Vagina (tissue), 2 donors: ENCODE results near the gene SYCP1. TPM values are rescaled to one million over a fixed set of nuclear protein-coding genes. Genes with fewer than 3 reads are reported as not detected.
"Not testable (repeated sequence)": the region's sequence is repeated elsewhere in the genome, so short reads cannot be mapped to it uniquely, and the experiment has no call there.

ENCODE experiments used
- DNase-seq, 2 donors: peaks; one replicate each; pipeline ENCODE4 v3.0.0-alpha.2; 2017; ENCODE audit errors: extremely low spot score in 2 of 2
- H3K27ac ChIP-seq: fragments of 200-600 bp; sonication (generic); one replicate; pipeline ENCODE4 v1.5.1; 2019
- H3K27me3 ChIP-seq: fragments of 200-600 bp; sonication (generic); one replicate; pipeline ENCODE4 v1.5.1; 2019
- H3K36me3 ChIP-seq, 2 donors: fragments of 200-600 bp; sonication (generic); one replicate each; pipeline ENCODE4 v1.5.1; 2017 to 2019
- H3K4me1 ChIP-seq: fragments of 200-600 bp; sonication (generic); one replicate; pipeline ENCODE4 v1.5.1; 2019
- H3K4me3 ChIP-seq, 2 donors: fragments of 200-600 bp; sonication (generic); 1 replicate in 1 of 2; 2 replicates in 1 of 2; pipeline ENCODE4 v1.5.1; 2016 to 2019
- H3K9me3 ChIP-seq: fragments of 200-600 bp; sonication (generic); one replicate; pipeline ENCODE4 v1.5.1; 2019
- POLR2A ChIP-seq, 2 donors: fragments of 450-650 bp; IDR thresholded peaks; one replicate each; pipeline ENCODE4 v1.6.1; 2017; ENCODE audit warnings: antibody characterized with exemption in 2 of 2, mild to moderate bottlenecking in 2 of 2, moderate library complexity in 2 of 2
- POLR2AphosphoS5 ChIP-seq, 2 donors: sonication (generic); formaldehyde crosslinking; IDR thresholded peaks; one replicate each; pipeline ENCODE4 v1.9.0; 2017; ENCODE audit warnings: antibody characterized with exemption in 2 of 2, mild to moderate bottlenecking in 2 of 2, low read depth in 1 of 2; ENCODE audit not compliant: insufficient read depth in 1 of 2
- intact Hi-C: fragments of 100-400 bp; cut with DNase I; formaldehyde crosslinking; loops from one replicate; pipeline ENCODE4 v1.15.1; 2023
- total RNA-seq: library from RNA; depleted of rRNA; stranded (reverse); fragments of >200 nt; gene quantifications from one replicate; pipeline ENCODE4 v1.2.3, GENCODE V29; 2016
- TF ChIP-seq, protein P1 (sequence below), 3 experiments: fragments of 450-650 bp in 2 of 3; fragments of 200-600 bp in 1 of 3; sonication (generic) in 1 of 3; IDR thresholded peaks; one replicate each; pipeline ENCODE4 v1.5.1; 2017 to 2019; ENCODE audit warnings: antibody characterized with exemption in 3 of 3, mild to moderate bottlenecking in 2 of 3, moderate library complexity in 2 of 3

Gene SYCP1
- total RNA-seq, 1 donor from 2014 or later, result not detected

DNA sequence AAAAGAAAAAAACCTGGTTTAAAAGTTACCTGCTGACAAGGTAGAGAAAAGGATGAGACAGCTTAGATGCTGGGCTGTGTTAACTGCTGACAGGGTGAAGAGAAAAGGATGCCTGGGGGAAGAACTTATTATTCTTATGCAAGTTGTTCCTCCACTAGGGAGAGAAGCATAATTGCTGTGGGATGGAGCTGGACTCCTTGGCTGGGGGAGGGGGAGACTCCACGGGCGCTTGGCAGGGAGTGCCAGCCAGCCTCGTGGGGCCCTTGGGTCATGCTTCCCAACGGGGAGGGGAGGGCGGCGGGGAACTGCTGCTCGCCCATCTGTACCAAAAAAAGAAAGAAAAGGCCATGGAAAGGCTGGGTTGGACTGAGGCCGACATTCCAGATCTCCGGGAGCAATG is 47.2 kb downstream of the SYCP1 start:
- Histone ChIP-seq H3K27me3 (no peaks in the 10 kb centered on the region), H3K9me3 (no peaks in the 10 kb centered on the region), H3K4me1 (no peaks in the 10 kb centered on the region), H3K27ac (no peak overlapping the region), H3K4me3 (peak overlapping the region in 1 of 2 donors; percentile 2), H3K36me3 (no peaks in the 10 kb centered on the region)
- TF ChIP-seq POLR2A (IDR thresholded peaks at IDR 0.05) (no peak), POLR2AphosphoS5 (IDR thresholded peaks at IDR 0.05; ENCODE audit: insufficient read depth in 1 of 2, low read depth in 1 of 2) (no peak)
- TF ChIP-seq, protein P1, sequence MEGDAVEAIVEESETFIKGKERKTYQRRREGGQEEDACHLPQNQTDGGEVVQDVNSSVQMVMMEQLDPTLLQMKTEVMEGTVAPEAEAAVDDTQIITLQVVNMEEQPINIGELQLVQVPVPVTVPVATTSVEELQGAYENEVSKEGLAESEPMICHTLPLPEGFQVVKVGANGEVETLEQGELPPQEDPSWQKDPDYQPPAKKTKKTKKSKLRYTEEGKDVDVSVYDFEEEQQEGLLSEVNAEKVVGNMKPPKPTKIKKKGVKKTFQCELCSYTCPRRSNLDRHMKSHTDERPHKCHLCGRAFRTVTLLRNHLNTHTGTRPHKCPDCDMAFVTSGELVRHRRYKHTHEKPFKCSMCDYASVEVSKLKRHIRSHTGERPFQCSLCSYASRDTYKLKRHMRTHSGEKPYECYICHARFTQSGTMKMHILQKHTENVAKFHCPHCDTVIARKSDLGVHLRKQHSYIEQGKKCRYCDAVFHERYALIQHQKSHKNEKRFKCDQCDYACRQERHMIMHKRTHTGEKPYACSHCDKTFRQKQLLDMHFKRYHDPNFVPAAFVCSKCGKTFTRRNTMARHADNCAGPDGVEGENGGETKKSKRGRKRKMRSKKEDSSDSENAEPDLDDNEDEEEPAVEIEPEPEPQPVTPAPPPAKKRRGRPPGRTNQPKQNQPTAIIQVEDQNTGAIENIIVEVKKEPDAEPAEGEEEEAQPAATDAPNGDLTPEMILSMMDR (IDR thresholded peaks at IDR 0.05), result no peak
- DNase-seq, result no peak
- intact Hi-C loops, result no loop called here

DNA sequence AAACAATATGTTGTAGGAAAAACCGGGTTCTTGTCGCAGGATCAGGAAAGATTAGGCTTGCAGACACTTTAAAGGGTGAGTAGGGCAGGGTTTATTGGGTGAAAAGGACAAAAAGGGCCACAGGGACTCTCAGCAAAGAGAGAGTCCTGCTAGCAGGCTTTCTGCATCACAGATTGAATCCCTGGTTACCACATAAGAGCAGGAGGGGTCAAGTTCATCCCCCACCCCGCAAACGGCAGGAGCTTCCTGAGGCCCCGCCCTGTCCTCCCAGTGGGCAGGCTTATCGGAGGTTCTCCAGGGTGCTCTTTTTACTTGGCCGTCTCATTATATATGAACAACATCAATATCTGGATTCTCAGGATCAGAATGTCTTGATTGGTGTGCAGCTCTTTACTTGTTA is 47.7 kb downstream of the SYCP1 start:
- TF ChIP-seq POLR2A (IDR thresholded peaks at IDR 0.05), result no peak
- TF ChIP-seq, protein P1 (IDR thresholded peaks at IDR 0.05), result no peak
- TF ChIP-seq POLR2AphosphoS5 (IDR thresholded peaks at IDR 0.05; ENCODE audit: insufficient read depth in 1 of 2, low read depth in 1 of 2), result no peak
- Histone ChIP-seq H3K27me3 (no peaks in the 10 kb centered on the region), H3K36me3 (no peaks in the 10 kb centered on the region), H3K4me3 (peak overlapping the region in 1 of 2 donors; percentile 2), H3K9me3 (no peaks in the 10 kb centered on the region), H3K27ac (no peak overlapping the region), H3K4me1 (no peaks in the 10 kb centered on the region)
- intact Hi-C loops, result no loop called here
- no peak for DNase-seq

- H3K4me3 ChIP-seq, result no peak overlapping the region
- no peaks in the 10 kb centered on the region for H3K4me1 ChIP-seq
- H3K9me3 ChIP-seq, result no peaks in the 10 kb centered on the region
- H3K27ac ChIP-seq, result no peak overlapping the region
- intact Hi-C loops, result no loop called here
- H3K36me3 ChIP-seq, result no peaks in the 10 kb centered on the region
- no peak for DNase-seq
- H3K27me3 ChIP-seq, result no peaks in the 10 kb centered on the region
- no peak for TF ChIP-seq POLR2A (IDR thresholded peaks at IDR 0.05)
- TF ChIP-seq, protein P1 (IDR thresholded peaks at IDR 0.05), result no peak
- TF ChIP-seq POLR2AphosphoS5 (IDR thresholded peaks at IDR 0.05; ENCODE audit: insufficient read depth in 1 of 2, low read depth in 1 of 2), result no peak
These were observed 48.8 kb downstream of the SYCP1 start for GRCh38 chr1:114903480-114903879.

DNA sequence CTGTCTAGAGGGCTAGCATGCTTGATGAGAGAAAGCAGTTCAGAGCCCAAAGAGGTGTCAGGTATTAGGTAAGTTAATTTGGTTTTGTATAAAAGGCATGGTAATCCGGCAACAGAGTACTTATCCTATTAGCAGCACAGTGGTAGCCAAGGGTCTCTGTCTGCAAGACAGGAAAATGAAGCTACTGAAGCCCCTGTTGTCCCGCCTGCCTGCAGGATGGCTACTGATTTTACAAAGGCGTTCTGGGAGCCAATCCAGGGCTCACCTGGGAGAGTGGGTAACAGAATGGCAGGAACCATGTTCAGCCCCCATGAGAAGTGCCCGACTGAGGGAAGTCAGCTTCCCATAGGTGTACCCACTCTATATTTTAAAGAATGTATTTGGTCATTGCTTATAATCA is 61.1 kb downstream of the SYCP1 start:
- H3K4me3 ChIP-seq, H3K9me3 ChIP-seq, H3K4me1 ChIP-seq, H3K27ac ChIP-seq, H3K27me3 ChIP-seq, DNase-seq, H3K36me3 ChIP-seq, intact Hi-C loops: not testable (repeated sequence)

DNA sequence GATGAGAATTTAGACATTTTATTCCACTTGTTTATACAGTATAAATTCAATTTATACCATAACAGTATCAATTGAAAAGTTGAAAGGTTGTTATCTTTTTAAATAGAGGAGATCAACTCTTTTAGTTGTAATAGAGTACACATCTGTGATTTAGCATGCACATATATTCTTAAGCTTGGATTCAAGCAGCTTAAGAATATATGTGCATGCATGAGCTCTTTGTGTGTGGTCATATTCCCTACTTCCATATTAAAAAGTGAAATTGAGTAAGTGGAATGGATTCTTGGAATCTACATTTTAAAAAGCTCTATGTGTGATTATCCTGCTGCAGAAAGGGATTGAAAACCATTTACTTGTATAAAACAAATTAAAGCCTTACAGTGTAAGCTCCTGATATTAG is 71.9 kb downstream of the SYCP1 start:
- no peaks in the 10 kb centered on the region for H3K36me3 ChIP-seq
- H3K9me3 ChIP-seq, result no peaks in the 10 kb centered on the region
- H3K4me3 ChIP-seq, result no peak overlapping the region
- TF ChIP-seq POLR2AphosphoS5 (IDR thresholded peaks at IDR 0.05; ENCODE audit: insufficient read depth in 1 of 2, low read depth in 1 of 2), result no peak
- TF ChIP-seq, protein P1 (IDR thresholded peaks at IDR 0.05), result no peak
- no peak for TF ChIP-seq POLR2A (IDR thresholded peaks at IDR 0.05)
- H3K4me1 ChIP-seq, result no peaks in the 10 kb centered on the region
- H3K27me3 ChIP-seq, result no peaks in the 10 kb centered on the region
- intact Hi-C loops, result no loop called here
- DNase-seq, result no peak
- no peak overlapping the region for H3K27ac ChIP-seq

DNA sequence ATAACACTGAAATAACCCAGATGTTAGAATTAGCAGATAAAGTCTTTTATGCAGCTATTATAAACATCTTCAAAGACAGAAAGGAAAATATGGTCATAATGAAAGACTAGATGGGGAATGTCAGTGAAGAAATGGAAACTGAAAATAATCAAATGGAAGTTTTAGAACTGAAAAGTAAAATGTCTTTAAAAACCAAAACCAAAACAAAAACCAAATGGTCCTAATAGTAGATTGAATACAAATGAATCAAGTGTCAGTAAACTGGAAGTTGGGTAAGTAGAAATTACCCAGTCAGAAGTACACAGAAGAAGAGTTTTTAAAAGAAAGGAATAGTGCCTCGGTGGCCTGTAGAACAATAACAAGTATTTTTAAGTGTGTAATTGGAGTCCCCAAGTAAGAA is 72.7 kb downstream of the SYCP1 start:
- no peaks in the 10 kb centered on the region for H3K36me3 ChIP-seq
- H3K27ac ChIP-seq, result no peak overlapping the region
- intact Hi-C loops, result no loop called here
- DNase-seq, result no peak
- no peaks in the 10 kb centered on the region for H3K4me1 ChIP-seq
- H3K4me3 ChIP-seq, result no peak overlapping the region
- H3K9me3 ChIP-seq, result no peaks in the 10 kb centered on the region
- TF ChIP-seq POLR2AphosphoS5 (IDR thresholded peaks at IDR 0.05; ENCODE audit: insufficient read depth in 1 of 2, low read depth in 1 of 2) (no peak), POLR2A (IDR thresholded peaks at IDR 0.05) (no peak)
- TF ChIP-seq, protein P1 (IDR thresholded peaks at IDR 0.05), result no peak
- no peaks in the 10 kb centered on the region for H3K27me3 ChIP-seq
